ENCODE measurements around the gene RNF223. TPM values are rescaled to one million over a fixed set of nuclear protein-coding genes. Genes with fewer than 3 reads are reported as not detected.

Gene RNF223
- polyA plus RNA-seq (2013, experiment 1 of 2) = not detected
- polyA plus RNA-seq (2013, experiment 2 of 2) = not detected

- Histone ChIP-seq H3K27me3 (ENCODE audit: insufficient read depth, low read length) (peaks cover 20% of the 10 kb centered on the region), H3K9ac (ENCODE audit: low read depth, low read length) (no peak within 1 kb of the TSS; the same call in 1 of the 2 replicates), H3K4me3 (ENCODE audit: low read length) (no peak within 1 kb of the TSS), H3K9me3 (ENCODE audit: insufficient read depth, low read depth, low read length) (no peaks in the 10 kb centered on the region), H3K36me3 (ENCODE audit: insufficient read depth, low read length) (no peaks in the 10 kb centered on the region), H3K4me1 (ENCODE audit: insufficient read depth, low read length) (no peaks in the 10 kb centered on the region), H3K27ac (ENCODE audit: low read depth, low read length) (no peak within 1 kb of the TSS)
- WGBS = 85% methylated on average over 33 of the region's 35 CpGs
These were observed at the start of gene RNF223 for GRCh38 chr1:1073743-1074587. Gene RNF223 (minus strand): TSS chr1:1074306. CDS start chr1:1072566, 1,740 bp downstream.

- 88% methylated on average over 18 of the region's 18 CpGs for WGBS
- H3K27me3 ChIP-seq (ENCODE audit: insufficient read depth, low read length) = peaks cover 12% of the 10 kb centered on the region
- no peaks in the 10 kb centered on the region for H3K36me3 ChIP-seq (ENCODE audit: insufficient read depth, low read length)
- no peaks in the 10 kb centered on the region for H3K9me3 ChIP-seq (ENCODE audit: insufficient read depth, low read depth, low read length)
- H3K4me3 ChIP-seq (ENCODE audit: low read length) = no peak overlapping the region
- H3K9ac ChIP-seq (ENCODE audit: low read depth, low read length) = no peak overlapping the region
- H3K4me1 ChIP-seq (ENCODE audit: insufficient read depth, low read length) = no peaks in the 10 kb centered on the region
- H3K27ac ChIP-seq (ENCODE audit: low read depth, low read length) = no peak overlapping the region
These were observed 48.9 kb upstream of the RNF223 start for GRCh38 chr1:1122981-1123480.

- no peaks in the 10 kb centered on the region for H3K9me3 ChIP-seq (ENCODE audit: insufficient read depth, low read depth, low read length)
- H3K36me3 ChIP-seq (ENCODE audit: insufficient read depth, low read length) = no peaks in the 10 kb centered on the region
- H3K27me3 ChIP-seq (ENCODE audit: insufficient read depth, low read length) = peaks cover 20% of the 10 kb centered on the region
- no peak overlapping the region for H3K4me3 ChIP-seq (ENCODE audit: low read length)
- WGBS = 41% methylated on average over 39 of the region's 39 CpGs
- no peak overlapping the region for H3K9ac ChIP-seq (ENCODE audit: low read depth, low read length)
- H3K27ac ChIP-seq (ENCODE audit: low read depth, low read length) = no peak overlapping the region
- no peaks in the 10 kb centered on the region for H3K4me1 ChIP-seq (ENCODE audit: insufficient read depth, low read length)
These were observed 48.1 kb upstream of the RNF223 start for GRCh38 chr1:1122078-1122811.

GRCh38 chr1:1121611-1122077, 47.5 kb upstream of the RNF223 start:
- Histone ChIP-seq H3K4me1 (ENCODE audit: insufficient read depth, low read length) (no peaks in the 10 kb centered on the region), H3K9ac (ENCODE audit: low read depth, low read length) (no peak overlapping the region), H3K4me3 (ENCODE audit: low read length) (no peak overlapping the region), H3K27ac (ENCODE audit: low read depth, low read length) (no peak overlapping the region), H3K36me3 (ENCODE audit: insufficient read depth, low read length) (no peaks in the 10 kb centered on the region), H3K27me3 (ENCODE audit: insufficient read depth, low read length) (peaks cover 25% of the 10 kb centered on the region), H3K9me3 (ENCODE audit: insufficient read depth, low read depth, low read length) (no peaks in the 10 kb centered on the region)
- 77% methylated on average over 13 of the region's 15 CpGs for WGBS

GRCh38 chr1:1120866-1121591, 46.9 kb upstream of the RNF223 start:
- Histone ChIP-seq H3K36me3 (ENCODE audit: insufficient read depth, low read length) (no peaks in the 10 kb centered on the region), H3K27ac (ENCODE audit: low read depth, low read length) (no peak overlapping the region), H3K9me3 (ENCODE audit: insufficient read depth, low read depth, low read length) (no peaks in the 10 kb centered on the region), H3K27me3 (ENCODE audit: insufficient read depth, low read length) (peaks cover 27% of the 10 kb centered on the region), H3K4me3 (ENCODE audit: low read length) (no peak overlapping the region), H3K4me1 (ENCODE audit: insufficient read depth, low read length) (no peaks in the 10 kb centered on the region), H3K9ac (ENCODE audit: low read depth, low read length) (no peak overlapping the region)
- 89% methylated on average over 25 of the region's 25 CpGs for WGBS

- 78% methylated on average over 16 of the region's 16 CpGs for WGBS
- Histone ChIP-seq H3K4me1 (ENCODE audit: insufficient read depth, low read length) (no peaks in the 10 kb centered on the region), H3K4me3 (ENCODE audit: low read length) (no peak overlapping the region), H3K27ac (ENCODE audit: low read depth, low read length) (no peak overlapping the region), H3K9me3 (ENCODE audit: insufficient read depth, low read depth, low read length) (no peaks in the 10 kb centered on the region), H3K9ac (ENCODE audit: low read depth, low read length) (no peak overlapping the region), H3K27me3 (ENCODE audit: insufficient read depth, low read length) (peaks cover 27% of the 10 kb centered on the region), H3K36me3 (ENCODE audit: insufficient read depth, low read length) (no peaks in the 10 kb centered on the region)
These were observed 46.0 kb upstream of the RNF223 start for GRCh38 chr1:1120096-1120495.

- Histone ChIP-seq H3K4me3 (ENCODE audit: low read length) (no peak overlapping the region), H3K27ac (ENCODE audit: low read depth, low read length) (no peak overlapping the region), H3K36me3 (ENCODE audit: insufficient read depth, low read length) (no peaks in the 10 kb centered on the region), H3K9ac (ENCODE audit: low read depth, low read length) (no peak overlapping the region), H3K4me1 (ENCODE audit: insufficient read depth, low read length) (no peaks in the 10 kb centered on the region), H3K9me3 (ENCODE audit: insufficient read depth, low read depth, low read length) (no peaks in the 10 kb centered on the region), H3K27me3 (ENCODE audit: insufficient read depth, low read length) (peaks cover 27% of the 10 kb centered on the region)
- WGBS = 86% methylated on average over 20 of the region's 20 CpGs
These were observed 45.3 kb upstream of the RNF223 start for GRCh38 chr1:1119272-1119890.

GRCh38 chr1:1118876-1119220, 44.7 kb upstream of the RNF223 start:
- Histone ChIP-seq H3K9me3 (ENCODE audit: insufficient read depth, low read depth, low read length) (no peaks in the 10 kb centered on the region), H3K27ac (ENCODE audit: low read depth, low read length) (no peak overlapping the region), H3K9ac (ENCODE audit: low read depth, low read length) (no peak overlapping the region), H3K4me3 (ENCODE audit: low read length) (no peak overlapping the region), H3K27me3 (ENCODE audit: insufficient read depth, low read length) (peaks cover 27% of the 10 kb centered on the region), H3K36me3 (ENCODE audit: insufficient read depth, low read length) (no peaks in the 10 kb centered on the region), H3K4me1 (ENCODE audit: insufficient read depth, low read length) (no peaks in the 10 kb centered on the region)
- WGBS = 90% methylated on average over 11 of the region's 11 CpGs

GRCh38 chr1:1118011-1118875, 44.1 kb upstream of the RNF223 start:
- WGBS = 90% methylated on average over 33 of the region's 33 CpGs
- Histone ChIP-seq H3K9me3 (ENCODE audit: insufficient read depth, low read depth, low read length) (0 out of 2 replicates have a peak, but pooled peaks cover 3% of the 10 kb centered on the region), H3K36me3 (ENCODE audit: insufficient read depth, low read length) (peaks cover 4% of the 10 kb centered on the region; the same call in 1 of the 2 replicates), H3K27me3 (ENCODE audit: insufficient read depth, low read length) (peaks cover 27% of the 10 kb centered on the region), H3K27ac (ENCODE audit: low read depth, low read length) (no peak overlapping the region), H3K9ac (ENCODE audit: low read depth, low read length) (no peak overlapping the region), H3K4me3 (ENCODE audit: low read length) (no peak overlapping the region), H3K4me1 (ENCODE audit: insufficient read depth, low read length) (no peaks in the 10 kb centered on the region)

- no peaks in the 10 kb centered on the region for H3K4me1 ChIP-seq (ENCODE audit: insufficient read depth, low read length)
- H3K36me3 ChIP-seq (ENCODE audit: insufficient read depth, low read length) = peaks cover 9% of the 10 kb centered on the region; the same call in 1 of the 2 replicates
- no peak overlapping the region for H3K9ac ChIP-seq (ENCODE audit: low read depth, low read length)
- H3K4me3 ChIP-seq (ENCODE audit: low read length) = no peak overlapping the region
- no peak overlapping the region for H3K27ac ChIP-seq (ENCODE audit: low read depth, low read length)
- WGBS = 90% methylated on average over 20 of the region's 20 CpGs
- peaks cover 5% of the 10 kb centered on the region; the same call in 1 of the 2 replicates for H3K9me3 ChIP-seq (ENCODE audit: insufficient read depth, low read depth, low read length)
- peaks cover 27% of the 10 kb centered on the region for H3K27me3 ChIP-seq (ENCODE audit: insufficient read depth, low read length)
These were observed 43.3 kb upstream of the RNF223 start for GRCh38 chr1:1117469-1117831.

Data from HUES64 (cell line).